HEK293 (cell line): ENCODE results near the gene KDM4B.

Source experiments
- CTCF ChIA-PET: fragments of 350-600 bp; formaldehyde crosslinking; extraction: SDS; loops from one replicate; lab custom pipeline; 2021; ENCODE audit warnings: antibody characterized with exemption; lab: Yijun Ruan, JAX
- POLR2A ChIA-PET: fragments of 300-600 bp; formaldehyde crosslinking; extraction: SDS; loops from one replicate; lab custom pipeline; 2020; ENCODE audit warnings: antibody characterized with exemption, inconsistent platforms; lab: Yijun Ruan, JAX
- H3K27ac ChIP-seq: fragments of 200-500 bp; sonication (Bioruptor generic); 2 replicates; pipeline ENCODE4 v1.5.1; 2014; ENCODE audit warnings: low read depth, low read length, control low read depth, inconsistent platforms; ENCODE audit errors: extremely low read depth
- H3K36me3 ChIP-seq, 2 experiments: fragments of 200-500 bp in 1 of 2; sonication (Bioruptor generic) in 1 of 2; 1 replicate in 1 of 2; 2 replicates in 1 of 2; pipeline ENCODE4 v1.5.1; 2014 to 2017; ENCODE audit warnings: inconsistent platforms in 2 of 2, low read length in 2 of 2; ENCODE audit not compliant: control insufficient read depth in 2 of 2, insufficient read depth in 1 of 2
- H3K4me1 ChIP-seq: fragments of 200-500 bp; sonication (Bioruptor generic); 2 replicates; pipeline ENCODE4 v1.5.1; 2014; ENCODE audit warnings: mild to moderate bottlenecking, low read length, inconsistent platforms; ENCODE audit not compliant: control insufficient read depth, insufficient read depth
- H3K4me3 ChIP-seq: 2 replicates; pipeline ENCODE4 v1.5.1; 2011; ENCODE audit warnings: low read depth, mild to moderate bottlenecking, control low read depth, low read length, moderate library complexity
- H3K9me3 ChIP-seq: fragments of 200-500 bp; sonication (Bioruptor generic); 2 replicates; pipeline ENCODE4 v1.5.1; 2014; ENCODE audit warnings: low read depth, low read length, inconsistent platforms; ENCODE audit not compliant: control insufficient read depth, insufficient read depth
- BCL11B ChIP-seq: fragments of 450-650 bp; formaldehyde crosslinking; IDR thresholded peaks from 2 replicates; pipeline ENCODE4 v1.5.1; 2016; ENCODE audit warnings: low read depth, missing biosample characterization, missing genetic modification characterization
- GLI2 ChIP-seq: fragments of 450-650 bp; formaldehyde crosslinking; IDR thresholded peaks from 2 replicates; pipeline ENCODE4; 2017; ENCODE audit warnings: missing biosample characterization, missing genetic modification characterization, low read depth, borderline replicate concordance
- GLI4 ChIP-seq: fragments of 450-650 bp; formaldehyde crosslinking; IDR thresholded peaks from 2 replicates; pipeline ENCODE4 v1.5.1; 2016; ENCODE audit warnings: missing biosample characterization, missing genetic modification characterization
- HOXA7 ChIP-seq: sonication (generic); formaldehyde crosslinking; IDR thresholded peaks from 2 replicates; pipeline ENCODE4 v1.8.1; 2022; ENCODE audit warnings: missing genetic modification reagents, borderline replicate concordance
- MYNN ChIP-seq: fragments of 450-650 bp; formaldehyde crosslinking; IDR thresholded peaks from 2 replicates; pipeline ENCODE4 v1.5.1; 2016; ENCODE audit warnings: missing biosample characterization, missing genetic modification characterization, borderline replicate concordance
- OSR2 ChIP-seq: fragments of 450-650 bp; formaldehyde crosslinking; IDR thresholded peaks from 2 replicates; pipeline ENCODE4 v1.5.1; 2016; ENCODE audit warnings: missing biosample characterization, missing genetic modification characterization
- ZBTB20 ChIP-seq: fragments of 450-650 bp; formaldehyde crosslinking; IDR thresholded peaks from 2 replicates; pipeline ENCODE4 v1.5.1; 2016; ENCODE audit warnings: missing biosample characterization, missing genetic modification characterization
- ZBTB8A ChIP-seq: fragments of 450-650 bp; formaldehyde crosslinking; IDR thresholded peaks from 2 replicates; pipeline ENCODE4 v1.5.1; 2016; ENCODE audit warnings: missing biosample characterization, missing genetic modification characterization
- ZFHX2 ChIP-seq: fragments of 450-650 bp; formaldehyde crosslinking; conservative IDR thresholded peaks from 2 replicates; pipeline ENCODE4 v1.5.1; 2016; ENCODE audit warnings: missing biosample characterization, missing genetic modification characterization
- ZNF214 ChIP-seq: fragments of 450-650 bp; formaldehyde crosslinking; IDR thresholded peaks from 2 replicates; pipeline ENCODE4 v1.5.1; 2017; ENCODE audit warnings: missing biosample characterization, mild to moderate bottlenecking, missing genetic modification characterization, borderline replicate concordance
- ZNF266 ChIP-seq: fragments of 450-650 bp; formaldehyde crosslinking; IDR thresholded peaks from 2 replicates; pipeline ENCODE4 v1.5.1; 2016; ENCODE audit warnings: missing biosample characterization, missing genetic modification characterization, low read depth
- ZNF292 ChIP-seq: fragments of 450-650 bp; formaldehyde crosslinking; IDR thresholded peaks from 2 replicates; pipeline ENCODE4 v1.5.1; 2016; ENCODE audit warnings: low read depth, missing biosample characterization, missing genetic modification characterization, borderline replicate concordance
- ZNF366 ChIP-seq: fragments of 450-650 bp; formaldehyde crosslinking; conservative IDR thresholded peaks from 2 replicates; pipeline ENCODE4 v1.5.1; 2016; ENCODE audit warnings: missing biosample characterization, missing genetic modification characterization
- ZNF37A ChIP-seq: fragments of 450-650 bp; IDR thresholded peaks from 2 replicates; pipeline ENCODE4 v1.5.1; 2018; ENCODE audit warnings: missing biosample characterization, missing genetic modification characterization
- ZNF416 ChIP-seq: fragments of 450-650 bp; formaldehyde crosslinking; IDR thresholded peaks from 2 replicates; pipeline ENCODE4 v1.5.1; 2016; ENCODE audit warnings: missing biosample characterization, missing genetic modification characterization
- ZNF433 ChIP-seq: fragments of 450-650 bp; formaldehyde crosslinking; IDR thresholded peaks from 2 replicates; pipeline ENCODE4 v1.5.1; 2016; ENCODE audit warnings: missing biosample characterization, missing genetic modification characterization, low read depth
- ZNF48 ChIP-seq: fragments of 450-650 bp; formaldehyde crosslinking; IDR thresholded peaks from 2 replicates; pipeline ENCODE4 v1.5.1; 2016; ENCODE audit warnings: missing biosample characterization, missing genetic modification characterization
- ZNF585B ChIP-seq: fragments of 450-650 bp; formaldehyde crosslinking; IDR thresholded peaks from 2 replicates; pipeline ENCODE4 v1.5.1; 2016; ENCODE audit warnings: missing biosample characterization, missing genetic modification characterization
- ZNF747 ChIP-seq: fragments of 450-650 bp; formaldehyde crosslinking; IDR thresholded peaks from 2 replicates; pipeline ENCODE4 v1.5.1; 2016; ENCODE audit warnings: missing biosample characterization, missing genetic modification characterization
- TF ChIP-seq, protein P1 (sequence below): fragments of 450-650 bp; IDR thresholded peaks from 2 replicates; pipeline ENCODE4 v1.5.1; 2018; ENCODE audit warnings: missing biosample characterization, mild to moderate bottlenecking, missing genetic modification characterization
- TF ChIP-seq, protein P2 (sequence below): fragments of 450-650 bp; formaldehyde crosslinking; IDR thresholded peaks from 2 replicates; pipeline ENCODE4 v1.5.1; 2016; ENCODE audit warnings: missing biosample characterization, missing genetic modification characterization
- TF ChIP-seq, protein P3 (sequence below): fragments of 450-650 bp; formaldehyde crosslinking; IDR thresholded peaks from 2 replicates; pipeline ENCODE4 v1.5.1; 2017; ENCODE audit warnings: missing biosample characterization, missing genetic modification characterization
- TF ChIP-seq, protein P4 (sequence below): fragments of 450-650 bp; formaldehyde crosslinking; IDR thresholded peaks from 2 replicates; pipeline ENCODE4 v1.5.1; 2016; ENCODE audit warnings: missing biosample characterization, missing genetic modification characterization
- TF ChIP-seq, protein P5 (sequence below): fragments of 450-650 bp; formaldehyde crosslinking; IDR thresholded peaks from 2 replicates; pipeline ENCODE4 v1.5.1; 2016; ENCODE audit warnings: missing biosample characterization, missing genetic modification characterization

Gene KDM4B

DNA sequence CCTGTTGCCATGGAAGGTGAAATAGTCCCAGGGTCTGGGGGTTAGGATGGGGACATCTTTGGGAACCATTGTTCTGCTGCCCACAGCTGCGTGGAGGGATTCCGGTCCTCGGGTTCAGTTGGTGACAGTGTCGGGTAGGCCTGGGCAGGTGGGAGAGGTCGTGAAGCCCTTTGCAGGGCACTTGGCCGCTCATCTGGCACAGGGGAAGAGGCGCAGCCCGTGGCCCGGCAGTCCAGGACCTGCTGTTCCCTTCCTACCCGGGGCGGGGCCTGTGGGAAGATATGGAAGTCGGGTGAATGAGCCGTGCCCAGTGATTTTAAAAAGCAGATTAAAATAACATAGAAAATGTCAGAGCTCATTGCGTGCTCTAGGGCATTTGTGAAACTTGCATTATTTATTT lies 44.8 kb downstream of the KDM4B start (continued):
- TF ChIP-seq, protein P1, sequence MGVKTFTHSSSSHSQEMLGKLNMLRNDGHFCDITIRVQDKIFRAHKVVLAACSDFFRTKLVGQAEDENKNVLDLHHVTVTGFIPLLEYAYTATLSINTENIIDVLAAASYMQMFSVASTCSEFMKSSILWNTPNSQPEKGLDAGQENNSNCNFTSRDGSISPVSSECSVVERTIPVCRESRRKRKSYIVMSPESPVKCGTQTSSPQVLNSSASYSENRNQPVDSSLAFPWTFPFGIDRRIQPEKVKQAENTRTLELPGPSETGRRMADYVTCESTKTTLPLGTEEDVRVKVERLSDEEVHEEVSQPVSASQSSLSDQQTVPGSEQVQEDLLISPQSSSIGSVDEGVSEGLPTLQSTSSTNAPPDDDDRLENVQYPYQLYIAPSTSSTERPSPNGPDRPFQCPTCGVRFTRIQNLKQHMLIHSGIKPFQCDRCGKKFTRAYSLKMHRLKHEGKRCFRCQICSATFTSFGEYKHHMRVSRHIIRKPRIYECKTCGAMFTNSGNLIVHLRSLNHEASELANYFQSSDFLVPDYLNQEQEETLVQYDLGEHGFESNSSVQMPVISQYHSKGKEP (tag by site-specific recombination) = no peak

DNA sequence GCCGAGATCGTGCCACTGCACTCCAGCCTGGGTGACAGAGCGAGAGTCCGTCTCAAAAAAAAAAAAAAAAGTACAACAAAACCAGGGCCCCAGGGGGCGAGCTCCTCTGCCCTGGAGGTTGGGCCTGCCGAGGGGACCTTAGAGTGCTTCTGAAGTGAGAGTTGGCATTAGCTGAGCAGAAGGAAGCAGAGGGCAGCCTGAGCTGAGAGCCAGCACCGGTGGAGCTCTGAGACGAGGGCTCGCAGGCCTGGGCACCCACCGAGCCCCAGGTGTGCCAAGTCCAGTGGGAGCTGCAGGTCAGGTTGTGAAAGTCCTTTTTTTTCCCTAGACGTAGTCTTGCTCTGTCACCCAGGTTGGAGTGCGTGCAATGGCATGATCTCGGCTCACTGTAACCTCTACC lies 46.0 kb downstream of the KDM4B start:
- H3K9me3 ChIP-seq = no peaks in the 10 kb centered on the region
- H3K4me3 ChIP-seq = no peak overlapping the region
- H3K36me3 ChIP-seq = peaks cover 0 to 24% of the 10 kb centered on the region in 2 experiments; a peak in 2 of 3 replicates
- TF ChIP-seq, protein P2, sequence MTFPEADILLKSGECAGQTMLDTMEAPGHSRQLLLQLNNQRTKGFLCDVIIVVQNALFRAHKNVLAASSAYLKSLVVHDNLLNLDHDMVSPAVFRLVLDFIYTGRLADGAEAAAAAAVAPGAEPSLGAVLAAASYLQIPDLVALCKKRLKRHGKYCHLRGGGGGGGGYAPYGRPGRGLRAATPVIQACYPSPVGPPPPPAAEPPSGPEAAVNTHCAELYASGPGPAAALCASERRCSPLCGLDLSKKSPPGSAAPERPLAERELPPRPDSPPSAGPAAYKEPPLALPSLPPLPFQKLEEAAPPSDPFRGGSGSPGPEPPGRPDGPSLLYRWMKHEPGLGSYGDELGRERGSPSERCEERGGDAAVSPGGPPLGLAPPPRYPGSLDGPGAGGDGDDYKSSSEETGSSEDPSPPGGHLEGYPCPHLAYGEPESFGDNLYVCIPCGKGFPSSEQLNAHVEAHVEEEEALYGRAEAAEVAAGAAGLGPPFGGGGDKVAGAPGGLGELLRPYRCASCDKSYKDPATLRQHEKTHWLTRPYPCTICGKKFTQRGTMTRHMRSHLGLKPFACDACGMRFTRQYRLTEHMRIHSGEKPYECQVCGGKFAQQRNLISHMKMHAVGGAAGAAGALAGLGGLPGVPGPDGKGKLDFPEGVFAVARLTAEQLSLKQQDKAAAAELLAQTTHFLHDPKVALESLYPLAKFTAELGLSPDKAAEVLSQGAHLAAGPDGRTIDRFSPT = no peak
- TF ChIP-seq OSR2 (tag by site-specific recombination) (no peak), ZNF433 (tag by site-specific recombination) (no peak), ZNF292 (tag by site-specific recombination) (no peak), ZBTB8A (tag by site-specific recombination) (no peak), ZNF416 (tag by site-specific recombination) (no peak), ZNF214 (no peak), GLI2 (tag by site-specific recombination) (no peak), ZNF366 (no peak), ZNF266 (tag by site-specific recombination) (no peak), ZFHX2 (tag by site-specific recombination) (no peak)
- no peaks in the 10 kb centered on the region for H3K4me1 ChIP-seq
- CTCF ChIA-PET = interaction anchor here (0.6 to 1.5 kb wide), 3 partner anchors 14 to 34 kb away, joined by 3 to 6 read pairs (median 4); no protein-coding TSS in a partner anchor
- H3K27ac ChIP-seq = no peak overlapping the region
- POLR2A ChIA-PET = interaction anchor here (0.7 kb wide), 1 partner anchor 97 kb away, joined by 3 read pairs; no protein-coding TSS in a partner anchor

DNA sequence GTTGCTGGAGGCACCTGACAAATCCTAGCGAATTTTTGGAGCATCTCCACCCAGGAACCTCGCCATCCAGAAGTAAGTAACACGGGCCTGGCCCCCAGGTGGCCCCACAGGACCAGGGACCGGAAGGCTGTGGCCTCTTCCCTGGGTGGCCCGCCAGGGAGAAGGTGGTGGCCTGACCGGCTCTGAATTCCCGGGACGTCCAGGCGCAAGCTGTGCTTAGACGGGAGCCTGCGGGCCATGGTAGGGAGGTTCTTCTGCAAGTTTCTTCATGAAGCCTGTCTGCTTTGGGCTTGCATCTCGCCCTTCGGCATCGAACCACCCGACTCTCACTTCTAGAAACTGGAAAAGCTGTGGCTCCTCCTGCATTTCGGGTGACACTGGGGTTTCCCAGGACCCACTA lies 47.4 kb downstream of the KDM4B start:
- no peaks in the 10 kb centered on the region for H3K9me3 ChIP-seq
- ChIA-PET CTCF (interaction anchor here (0.6 to 1.5 kb wide), 5 partner anchors 15 to 545 kb away, joined by 3 to 5 read pairs (median 4); no protein-coding TSS in a partner anchor), POLR2A (no interaction called here)
- no peak overlapping the region for H3K4me3 ChIP-seq
- no peak overlapping the region for H3K27ac ChIP-seq
- H3K4me1 ChIP-seq = no peaks in the 10 kb centered on the region
- peaks cover 0 to 29% of the 10 kb centered on the region in 2 experiments; a peak in 2 of 3 replicates for H3K36me3 ChIP-seq
- TF ChIP-seq, protein P3, sequence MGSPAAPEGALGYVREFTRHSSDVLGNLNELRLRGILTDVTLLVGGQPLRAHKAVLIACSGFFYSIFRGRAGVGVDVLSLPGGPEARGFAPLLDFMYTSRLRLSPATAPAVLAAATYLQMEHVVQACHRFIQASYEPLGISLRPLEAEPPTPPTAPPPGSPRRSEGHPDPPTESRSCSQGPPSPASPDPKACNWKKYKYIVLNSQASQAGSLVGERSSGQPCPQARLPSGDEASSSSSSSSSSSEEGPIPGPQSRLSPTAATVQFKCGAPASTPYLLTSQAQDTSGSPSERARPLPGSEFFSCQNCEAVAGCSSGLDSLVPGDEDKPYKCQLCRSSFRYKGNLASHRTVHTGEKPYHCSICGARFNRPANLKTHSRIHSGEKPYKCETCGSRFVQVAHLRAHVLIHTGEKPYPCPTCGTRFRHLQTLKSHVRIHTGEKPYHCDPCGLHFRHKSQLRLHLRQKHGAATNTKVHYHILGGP (tag by site-specific recombination) = no peak
- TF ChIP-seq, protein P4, sequence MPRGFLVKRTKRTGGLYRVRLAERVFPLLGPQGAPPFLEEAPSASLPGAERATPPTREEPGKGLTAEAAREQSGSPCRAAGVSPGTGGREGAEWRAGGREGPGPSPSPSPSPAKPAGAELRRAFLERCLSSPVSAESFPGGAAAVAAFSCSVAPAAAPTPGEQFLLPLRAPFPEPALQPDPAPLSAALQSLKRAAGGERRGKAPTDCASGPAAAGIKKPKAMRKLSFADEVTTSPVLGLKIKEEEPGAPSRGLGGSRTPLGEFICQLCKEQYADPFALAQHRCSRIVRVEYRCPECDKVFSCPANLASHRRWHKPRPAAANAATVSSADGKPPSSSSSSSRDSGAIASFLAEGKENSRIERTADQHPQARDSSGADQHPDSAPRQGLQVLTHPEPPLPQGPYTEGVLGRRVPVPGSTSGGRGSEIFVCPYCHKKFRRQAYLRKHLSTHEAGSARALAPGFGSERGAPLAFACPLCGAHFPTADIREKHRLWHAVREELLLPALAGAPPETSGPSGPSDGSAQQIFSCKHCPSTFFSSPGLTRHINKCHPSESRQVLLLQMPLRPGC = no peak
- no peak for TF ChIP-seq ZBTB20 (tag by site-specific recombination)
- TF ChIP-seq BCL11B (tag by site-specific recombination) = no peak
- TF ChIP-seq HOXA7 = no peak
- no peak for TF ChIP-seq MYNN (tag by site-specific recombination)
- no peak for TF ChIP-seq ZNF747 (tag by site-specific recombination)
- TF ChIP-seq ZNF48 (tag by site-specific recombination) = no peak
- no peak for TF ChIP-seq ZNF585B
- no peak for TF ChIP-seq ZNF37A
- TF ChIP-seq, protein P5, sequence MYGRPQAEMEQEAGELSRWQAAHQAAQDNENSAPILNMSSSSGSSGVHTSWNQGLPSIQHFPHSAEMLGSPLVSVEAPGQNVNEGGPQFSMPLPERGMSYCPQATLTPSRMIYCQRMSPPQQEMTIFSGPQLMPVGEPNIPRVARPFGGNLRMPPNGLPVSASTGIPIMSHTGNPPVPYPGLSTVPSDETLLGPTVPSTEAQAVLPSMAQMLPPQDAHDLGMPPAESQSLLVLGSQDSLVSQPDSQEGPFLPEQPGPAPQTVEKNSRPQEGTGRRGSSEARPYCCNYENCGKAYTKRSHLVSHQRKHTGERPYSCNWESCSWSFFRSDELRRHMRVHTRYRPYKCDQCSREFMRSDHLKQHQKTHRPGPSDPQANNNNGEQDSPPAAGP = no peak
- no peak for TF ChIP-seq GLI4 (tag by site-specific recombination)
- TF ChIP-seq, all 188 proteins: peak for 0
